Mesenchymal stem cell (in vitro differentiated cells and primary cell): ENCODE results near the gene P2RY11.

Source experiments
- DNase-seq: peaks from one replicate; pipeline ENCODE4 v3.0.0-alpha.2; 2013
- H2AFZ ChIP-seq: one replicate; pipeline ENCODE4 v1.6.1; 2013; ENCODE audit warnings: low read depth, mild to moderate bottlenecking, control low read depth, inconsistent platforms, low read length, moderate library complexity
- H2AK5ac ChIP-seq: 2 replicates; pipeline ENCODE4 v1.6.1; 2013; ENCODE audit warnings: low read length, moderate library complexity, mild to moderate bottlenecking, inconsistent platforms; ENCODE audit not compliant: severe bottlenecking
- H2BK120ac ChIP-seq: one replicate; pipeline ENCODE4 v1.6.1; 2013; ENCODE audit warnings: low read depth, mild to moderate bottlenecking, inconsistent platforms, low read length, moderate library complexity
- H2BK12ac ChIP-seq, 2 experiments: one replicate each; pipeline ENCODE4 v1.6.1; 2013; ENCODE audit warnings: inconsistent platforms in 2 of 2, low read length in 2 of 2, mild to moderate bottlenecking in 2 of 2, moderate library complexity in 2 of 2, control low read depth in 1 of 2
- H2BK15ac ChIP-seq: one replicate; pipeline ENCODE4 v1.6.1; 2013; ENCODE audit warnings: mild to moderate bottlenecking, low read depth, inconsistent platforms; ENCODE audit not compliant: poor library complexity, severe bottlenecking
- H2BK5ac ChIP-seq: 2 replicates; pipeline ENCODE4 v1.6.1; 2013; ENCODE audit warnings: low read depth, mild to moderate bottlenecking, low read length, control low read depth, inconsistent platforms; ENCODE audit not compliant: poor library complexity, severe bottlenecking
- H3K14ac ChIP-seq, 2 experiments: one replicate each; pipeline ENCODE4 v1.6.1; 2013; ENCODE audit warnings: inconsistent platforms in 2 of 2, low read length in 2 of 2, control low read depth in 1 of 2, mild to moderate bottlenecking in 1 of 2, moderate library complexity in 1 of 2
- H3K18ac ChIP-seq, 2 experiments: one replicate each; pipeline ENCODE4 v1.6.1; 2013; ENCODE audit warnings: inconsistent platforms in 2 of 2, low read length in 2 of 2, control low read depth in 1 of 2, low read depth in 1 of 2, mild to moderate bottlenecking in 1 of 2
- H3K23ac ChIP-seq, 2 experiments: one replicate each; pipeline ENCODE4 v1.6.1; 2013; ENCODE audit warnings: inconsistent platforms in 2 of 2, low read length in 2 of 2, mild to moderate bottlenecking in 2 of 2, moderate library complexity in 2 of 2, control low read depth in 1 of 2
- H3K27ac ChIP-seq: 2 replicates; pipeline ENCODE4 v1.5.1; 2013; ENCODE audit warnings: mild to moderate bottlenecking, moderate library complexity, low read length, control low read depth, inconsistent platforms; ENCODE audit not compliant: poor library complexity, severe bottlenecking
- H3K27me3 ChIP-seq, 2 experiments: 2 replicates each; pipeline versions ENCODE4 v1.6.1 to v1.7.0; 2013; ENCODE audit warnings: low read length in 2 of 2, mild to moderate bottlenecking in 2 of 2, moderate library complexity in 2 of 2, control low read depth in 1 of 2, inconsistent platforms in 1 of 2; ENCODE audit not compliant: control insufficient read depth in 1 of 2, insufficient read depth in 1 of 2
- H3K36me3 ChIP-seq, 2 experiments: 2 replicates each; pipeline versions ENCODE4 v1.6.1 to v1.7.0; 2013; ENCODE audit warnings: low read length in 2 of 2, control low read depth in 1 of 2, inconsistent platforms in 1 of 2, low read depth in 1 of 2, mild to moderate bottlenecking in 1 of 2; ENCODE audit not compliant: insufficient read depth in 2 of 2, control insufficient read depth in 1 of 2
- H3K4ac ChIP-seq, 2 experiments: one replicate each; pipeline ENCODE4 v1.6.1; 2013; ENCODE audit warnings: inconsistent platforms in 2 of 2, low read length in 2 of 2, mild to moderate bottlenecking in 2 of 2, moderate library complexity in 2 of 2, control low read depth in 1 of 2, low read depth in 1 of 2
- H3K4me1 ChIP-seq: 2 replicates; pipeline ENCODE4 v1.6.1; 2013; ENCODE audit warnings: low read depth, low read length, control low read depth; ENCODE audit not compliant: control insufficient read depth, insufficient read depth
- H3K4me2 ChIP-seq: 2 replicates; pipeline ENCODE4 v1.6.1; 2013; ENCODE audit warnings: low read length, mild to moderate bottlenecking, inconsistent platforms; ENCODE audit not compliant: poor library complexity, severe bottlenecking
- H3K4me3 ChIP-seq, 2 experiments: 2 replicates each; pipeline versions ENCODE4 v1.5.1 to v1.7.0; 2013; ENCODE audit warnings: low read length in 2 of 2, mild to moderate bottlenecking in 2 of 2, control low read depth in 1 of 2, low read depth in 1 of 2; ENCODE audit not compliant: insufficient read depth in 1 of 2
- H3K79me1 ChIP-seq: replicated peaks from 2 replicates; pipeline ENCODE4 v1.6.1; 2013; ENCODE audit warnings: mild to moderate bottlenecking, control low read depth, low read length, inconsistent platforms; ENCODE audit not compliant: poor library complexity, severe bottlenecking
- H3K9ac ChIP-seq: 2 replicates; pipeline ENCODE4 v1.7.0; 2013; ENCODE audit warnings: mild to moderate bottlenecking, low read length, moderate library complexity
- H3K9me3 ChIP-seq: 2 replicates; pipeline ENCODE4 v1.7.0; 2013; ENCODE audit warnings: mild to moderate bottlenecking, low read length; ENCODE audit not compliant: control insufficient read depth
- H4K8ac ChIP-seq: one replicate; pipeline ENCODE4 v1.6.1; 2013; ENCODE audit warnings: inconsistent platforms, mild to moderate bottlenecking, low read length, moderate library complexity
- H4K91ac ChIP-seq: one replicate; pipeline ENCODE4 v1.6.1; 2013; ENCODE audit warnings: mild to moderate bottlenecking, low read length, inconsistent platforms
- WGBS: methylation state at CpG from one replicate; pipeline ENCODE4 v1.1.7; 2013; ENCODE audit warnings: mixed read lengths; 5-methylcytosine and 5-hydroxymethylcytosine counted together

Gene P2RY11

DNA sequence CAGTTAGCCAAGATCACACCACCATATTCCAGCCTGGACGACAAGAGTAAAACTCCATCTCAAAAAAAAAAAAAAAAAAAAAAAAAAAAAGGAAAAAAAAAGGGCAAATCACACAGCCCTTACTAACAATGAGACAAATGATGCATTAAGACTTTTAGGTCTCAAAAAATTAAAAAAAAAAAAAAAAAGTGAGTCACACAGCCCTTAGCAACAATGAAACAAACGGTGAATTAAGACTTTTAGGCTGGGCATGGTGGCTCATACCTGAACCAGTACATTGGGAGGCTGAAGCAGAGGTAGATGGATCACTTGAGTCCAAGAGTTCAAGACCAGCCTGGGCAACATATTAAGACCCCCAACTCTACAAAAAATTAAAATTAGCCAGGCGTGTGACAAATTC lies 40.6 kb downstream of the P2RY11 start:
- no peak overlapping the region for H2BK15ac ChIP-seq
- H3K4ac ChIP-seq: no peak overlapping the region
- H3K9ac ChIP-seq: no peak overlapping the region
- no peak overlapping the region for H3K4me2 ChIP-seq
- H3K36me3 ChIP-seq: peaks cover 71 to 87% of the 10 kb centered on the region in 2 experiments
- peaks cover 21% of the 10 kb centered on the region for H3K79me1 ChIP-seq
- no peak overlapping the region for H3K27ac ChIP-seq
- no peak overlapping the region for H2AK5ac ChIP-seq
- H2BK120ac ChIP-seq: no peak overlapping the region
- H3K23ac ChIP-seq: no peak overlapping the region
- no peak for DNase-seq
- H3K4me3 ChIP-seq: no peak overlapping the region
- no peaks in the 10 kb centered on the region for H3K27me3 ChIP-seq
- no peak overlapping the region for H3K18ac ChIP-seq
- H3K9me3 ChIP-seq: no peaks in the 10 kb centered on the region
- H4K91ac ChIP-seq: no peak overlapping the region
- no peak overlapping the region for H4K8ac ChIP-seq
- H2BK5ac ChIP-seq: no peak overlapping the region
- 83% methylated on average over 2 of the region's 3 CpGs for WGBS
- H3K4me1 ChIP-seq: no peaks in the 10 kb centered on the region
- H2AFZ ChIP-seq: no peak overlapping the region
- no peak overlapping the region for H2BK12ac ChIP-seq
- no peak overlapping the region for H3K14ac ChIP-seq

DNA sequence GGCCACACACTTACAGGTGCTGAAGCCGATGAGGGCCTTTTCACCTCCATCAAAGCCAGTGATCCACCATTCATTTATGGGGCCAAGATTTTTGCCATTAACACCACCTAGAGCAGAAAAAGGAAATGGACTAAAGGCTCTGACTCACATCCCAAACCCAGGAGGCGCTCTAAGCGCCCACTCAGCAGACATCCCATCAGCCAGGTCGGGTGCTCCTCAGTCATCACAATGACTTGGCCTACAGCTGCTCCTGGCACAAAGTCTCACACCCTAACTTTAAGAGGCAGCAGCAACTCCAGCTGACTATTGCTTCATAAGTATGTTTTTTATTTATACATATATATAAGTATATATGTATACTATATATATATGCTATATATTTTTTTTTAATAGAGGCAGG lies 44.3 kb downstream of the P2RY11 start:
- Histone ChIP-seq H2BK12ac (no peak overlapping the region), H3K9ac (no peak overlapping the region), H3K14ac (no peak overlapping the region), H2AK5ac (no peak overlapping the region), H3K4me1 (no peaks in the 10 kb centered on the region), H2BK5ac (no peak overlapping the region), H2BK15ac (no peak overlapping the region), H3K9me3 (no peaks in the 10 kb centered on the region), H3K4me3 (no peak overlapping the region), H2BK120ac (no peak overlapping the region), H4K8ac (no peak overlapping the region), H3K23ac (no peak overlapping the region), H4K91ac (no peak overlapping the region), H3K18ac (no peak overlapping the region), H3K27ac (no peak overlapping the region), H3K79me1 (peaks cover 38% of the 10 kb centered on the region), H3K27me3 (no peaks in the 10 kb centered on the region), H3K4ac (no peak overlapping the region), H3K36me3 (peaks cover 85 to 96% of the 10 kb centered on the region in 2 experiments), H2AFZ (no peak overlapping the region), H3K4me2 (no peak overlapping the region)
- no peak for DNase-seq
- 92% methylated on average over 2 of the region's 4 CpGs for WGBS

DNA sequence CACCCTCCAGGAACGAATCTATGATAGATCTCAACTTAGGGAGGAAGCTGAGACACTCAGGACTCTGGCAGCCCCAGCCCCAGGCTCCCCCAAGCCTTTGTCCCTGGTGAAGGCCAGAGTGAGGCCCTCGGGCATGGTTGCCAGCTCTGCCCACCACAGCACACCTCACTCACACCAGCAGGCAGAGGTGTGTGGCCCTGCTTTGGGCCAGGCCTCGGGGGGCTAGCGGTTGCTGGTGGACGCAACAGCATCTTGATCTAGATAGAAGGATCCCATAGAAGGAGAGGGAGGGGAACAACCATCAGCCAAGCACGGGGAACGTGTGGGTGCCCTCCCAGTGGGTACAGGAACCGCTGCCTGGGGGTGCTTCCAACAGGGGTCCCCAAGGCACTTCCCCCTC lies 46.6 kb downstream of the P2RY11 start:
- H3K27me3 ChIP-seq: no peaks in the 10 kb centered on the region
- no peak overlapping the region for H4K8ac ChIP-seq
- H3K18ac ChIP-seq: no peak overlapping the region
- H3K14ac ChIP-seq: no peak overlapping the region
- no peak overlapping the region for H3K9ac ChIP-seq
- H3K23ac ChIP-seq: no peak overlapping the region
- H3K4ac ChIP-seq: no peak overlapping the region
- no peak overlapping the region for H2BK5ac ChIP-seq
- H3K36me3 ChIP-seq: peaks cover 89 to 95% of the 10 kb centered on the region in 2 experiments
- no peaks in the 10 kb centered on the region for H3K4me1 ChIP-seq
- H2BK15ac ChIP-seq: no peak overlapping the region
- H3K9me3 ChIP-seq: no peaks in the 10 kb centered on the region
- H2BK12ac ChIP-seq: no peak overlapping the region
- H3K27ac ChIP-seq: no peak overlapping the region
- H2BK120ac ChIP-seq: no peak overlapping the region
- H3K4me2 ChIP-seq: no peak overlapping the region
- H3K4me3 ChIP-seq: no peak overlapping the region
- H4K91ac ChIP-seq: no peak overlapping the region
- H2AFZ ChIP-seq: no peak overlapping the region
- DNase-seq: no peak
- WGBS: 99% methylated on average over 5 of the region's 8 CpGs
- peaks cover 36% of the 10 kb centered on the region for H3K79me1 ChIP-seq
- H2AK5ac ChIP-seq: no peak overlapping the region

GRCh38 chr19:10158485-10158884 lies 47.0 kb downstream of the P2RY11 start:
- H3K36me3 ChIP-seq: peaks cover 92 to 97% of the 10 kb centered on the region in 2 experiments
- 95% methylated on average over 11 of the region's 11 CpGs for WGBS
- no peak overlapping the region for H3K18ac ChIP-seq
- no peak overlapping the region for H3K4ac ChIP-seq
- no peak overlapping the region for H3K4me2 ChIP-seq
- no peak for DNase-seq
- no peak overlapping the region for H2AK5ac ChIP-seq
- H3K79me1 ChIP-seq: peaks cover 37% of the 10 kb centered on the region
- H2BK15ac ChIP-seq: no peak overlapping the region
- H3K9me3 ChIP-seq: no peaks in the 10 kb centered on the region
- no peak overlapping the region for H3K14ac ChIP-seq
- no peak overlapping the region for H2BK12ac ChIP-seq
- no peaks in the 10 kb centered on the region for H3K27me3 ChIP-seq
- no peak overlapping the region for H2BK5ac ChIP-seq
- no peak overlapping the region for H3K9ac ChIP-seq
- H3K4me3 ChIP-seq: no peak overlapping the region
- no peak overlapping the region for H3K23ac ChIP-seq
- no peak overlapping the region for H2AFZ ChIP-seq
- no peak overlapping the region for H3K27ac ChIP-seq
- no peak overlapping the region for H4K91ac ChIP-seq
- no peak overlapping the region for H4K8ac ChIP-seq
- H2BK120ac ChIP-seq: no peak overlapping the region
- no peaks in the 10 kb centered on the region for H3K4me1 ChIP-seq
